Esophagus muscularis mucosa (tissue), 3 donors: Measurements from ENCODE around the gene FFAR1.

Source experiments
- CTCF ChIP-seq, 3 experiments: fragments of 200-600 bp in 2 of 3; fragments of 450-650 bp in 1 of 3; sonication (generic) in 2 of 3; IDR thresholded peaks; one replicate each; pipeline ENCODE4 v1.5.1; 2017 to 2019; ENCODE audit warnings: antibody characterized with exemption in 3 of 3, mild to moderate bottlenecking in 2 of 3, moderate library complexity in 1 of 3
- POLR2A ChIP-seq: fragments of 450-650 bp; IDR thresholded peaks from one replicate; pipeline ENCODE4 v1.6.1; 2017; ENCODE audit warnings: antibody characterized with exemption, moderate library complexity, mild to moderate bottlenecking, low read depth

- TF ChIP-seq POLR2A (no peak), CTCF (IDR thresholded peaks at IDR 0.05) (no peak)
Measured at GRCh38 chr19:35354898-35355297, 7.2 kb downstream of the FFAR1 start.
